HG03354 (cell line): ENCODE data around the gene MRPL21.
"Not testable (repeated sequence)": the region's sequence is repeated elsewhere in the genome, so short reads cannot be mapped to it uniquely, and the experiment has no call there.

Experiments
- ATAC-seq: cut with Tn5 transposase; IDR thresholded peaks from one replicate; pipeline ENCODE4 v1.9.1; 2021; ENCODE audit warnings: mild to moderate bottlenecking; ENCODE audit not compliant: unreplicated experiment, poor library complexity, severe bottlenecking

The MRPL21 gene

DNA sequence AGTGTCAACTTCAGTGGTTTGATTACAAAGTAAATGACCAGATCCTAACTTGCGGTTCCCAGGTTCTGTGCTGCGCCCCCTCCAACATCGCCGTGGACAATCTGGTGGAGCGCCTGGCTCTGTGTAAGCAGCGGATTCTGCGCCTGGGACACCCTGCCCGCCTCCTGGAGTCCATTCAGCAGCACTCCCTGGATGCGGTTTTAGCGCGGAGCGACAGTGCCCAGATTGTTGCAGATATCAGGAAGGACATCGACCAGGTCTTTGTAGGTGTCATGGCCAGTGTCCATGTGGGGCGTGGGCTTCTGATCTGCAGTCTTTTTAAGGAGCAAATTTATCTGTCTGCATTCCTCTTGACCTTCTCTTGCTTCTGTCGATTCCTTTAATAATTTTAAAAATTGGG, 11.1 kb upstream of the MRPL21 start:
- ATAC-seq, result no peak

DNA sequence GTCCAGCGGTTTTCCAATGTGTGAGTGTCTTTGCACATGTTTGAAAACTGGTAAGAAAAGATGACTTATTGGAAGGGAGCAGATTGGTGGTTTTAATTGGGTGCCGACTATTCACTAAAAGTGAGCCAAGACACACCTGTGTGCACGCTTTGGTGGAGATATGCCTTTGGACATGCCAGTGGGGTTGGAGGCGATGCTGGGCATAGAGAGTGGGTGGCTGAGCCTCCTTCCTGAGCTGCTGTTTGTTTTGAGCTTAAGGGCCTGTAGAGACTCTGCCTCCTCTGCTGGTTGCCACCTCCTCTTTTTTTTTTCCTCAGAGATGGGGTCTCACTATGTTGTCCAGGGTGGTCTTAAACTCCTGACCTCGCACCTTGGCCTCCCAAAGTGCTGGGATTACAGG, 9.6 kb upstream of the MRPL21 start:
- ATAC-seq, result no peak

DNA sequence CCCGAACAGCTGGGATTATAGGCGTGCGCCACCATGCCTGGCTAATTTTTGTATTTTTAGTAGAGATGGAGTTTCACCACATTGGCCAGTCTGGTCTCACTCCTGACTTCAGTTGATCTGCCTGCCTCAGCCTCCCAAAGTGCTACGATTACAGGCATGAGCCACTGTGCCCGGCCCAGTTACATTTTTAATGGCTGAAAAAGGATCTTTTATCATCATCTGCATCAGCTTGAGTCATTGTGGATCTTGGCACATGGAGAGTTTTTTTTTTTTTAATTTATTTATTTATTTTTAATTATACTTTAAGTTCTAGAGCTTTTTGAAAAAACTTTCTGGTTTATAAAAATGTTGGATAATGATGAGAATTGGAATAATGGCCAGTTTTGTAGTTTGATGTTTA, 8.6 kb upstream of the MRPL21 start:
- no peak for ATAC-seq

DNA sequence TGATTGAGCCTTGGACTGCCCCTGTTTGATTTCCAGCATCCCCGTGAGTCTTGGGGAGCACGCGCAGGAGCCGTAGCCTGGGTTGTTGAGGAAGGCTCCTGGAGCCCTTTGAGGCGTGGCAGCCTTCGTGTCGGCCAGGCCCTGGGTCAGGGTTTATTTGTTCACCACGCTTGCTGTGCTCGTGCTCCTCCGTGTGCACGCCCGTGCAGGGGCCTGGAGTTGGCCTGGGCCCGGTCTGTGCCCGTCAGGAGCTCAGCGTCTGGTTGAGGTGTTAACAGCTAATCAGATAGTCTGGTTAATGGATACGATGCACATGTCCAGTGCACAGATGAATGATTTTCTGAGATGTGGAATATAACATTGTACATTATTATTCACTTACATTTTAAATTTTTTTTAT, 8.1 kb upstream of the MRPL21 start:
- no peak for ATAC-seq

DNA sequence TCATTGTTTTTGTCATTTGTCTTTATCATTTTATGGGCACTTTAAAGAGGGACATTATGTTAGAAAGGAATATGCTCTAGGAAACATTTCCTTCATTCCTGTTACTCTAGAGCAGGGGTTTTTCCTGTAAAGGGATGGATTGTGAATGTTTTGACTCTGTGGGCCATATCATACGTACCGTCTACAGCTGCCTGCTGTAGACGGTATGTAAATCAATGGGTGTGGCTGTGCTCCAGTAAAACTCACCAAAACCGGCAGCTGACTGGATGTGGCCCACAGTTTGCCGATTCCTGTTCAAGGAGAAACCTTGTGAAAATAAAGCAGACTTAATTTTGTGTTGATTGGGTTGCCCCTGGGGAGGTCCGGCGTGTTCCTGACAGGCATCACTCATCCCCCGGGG, 7.3 kb upstream of the MRPL21 start:
- no peak for ATAC-seq

DNA sequence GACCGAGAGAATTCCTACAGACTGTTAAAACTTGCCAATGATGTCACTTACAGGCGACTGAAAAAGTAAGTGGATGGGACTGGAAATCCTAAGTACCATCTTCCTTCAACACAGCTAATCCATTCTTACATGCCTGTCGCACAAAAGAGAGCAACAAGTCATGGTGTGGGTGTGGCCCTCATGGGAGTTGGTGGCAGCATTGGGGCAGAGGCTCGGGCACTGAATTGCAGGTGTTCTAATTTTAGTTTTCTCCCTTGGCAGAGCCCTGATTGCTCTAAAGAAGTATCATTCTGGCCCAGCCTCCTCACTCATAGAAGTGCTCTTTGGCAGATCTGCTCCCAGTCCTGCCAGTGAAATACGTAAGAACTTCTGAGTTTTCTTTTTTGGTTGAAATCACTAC, 4.6 kb upstream of the MRPL21 start:
- no peak for ATAC-seq

DNA sequence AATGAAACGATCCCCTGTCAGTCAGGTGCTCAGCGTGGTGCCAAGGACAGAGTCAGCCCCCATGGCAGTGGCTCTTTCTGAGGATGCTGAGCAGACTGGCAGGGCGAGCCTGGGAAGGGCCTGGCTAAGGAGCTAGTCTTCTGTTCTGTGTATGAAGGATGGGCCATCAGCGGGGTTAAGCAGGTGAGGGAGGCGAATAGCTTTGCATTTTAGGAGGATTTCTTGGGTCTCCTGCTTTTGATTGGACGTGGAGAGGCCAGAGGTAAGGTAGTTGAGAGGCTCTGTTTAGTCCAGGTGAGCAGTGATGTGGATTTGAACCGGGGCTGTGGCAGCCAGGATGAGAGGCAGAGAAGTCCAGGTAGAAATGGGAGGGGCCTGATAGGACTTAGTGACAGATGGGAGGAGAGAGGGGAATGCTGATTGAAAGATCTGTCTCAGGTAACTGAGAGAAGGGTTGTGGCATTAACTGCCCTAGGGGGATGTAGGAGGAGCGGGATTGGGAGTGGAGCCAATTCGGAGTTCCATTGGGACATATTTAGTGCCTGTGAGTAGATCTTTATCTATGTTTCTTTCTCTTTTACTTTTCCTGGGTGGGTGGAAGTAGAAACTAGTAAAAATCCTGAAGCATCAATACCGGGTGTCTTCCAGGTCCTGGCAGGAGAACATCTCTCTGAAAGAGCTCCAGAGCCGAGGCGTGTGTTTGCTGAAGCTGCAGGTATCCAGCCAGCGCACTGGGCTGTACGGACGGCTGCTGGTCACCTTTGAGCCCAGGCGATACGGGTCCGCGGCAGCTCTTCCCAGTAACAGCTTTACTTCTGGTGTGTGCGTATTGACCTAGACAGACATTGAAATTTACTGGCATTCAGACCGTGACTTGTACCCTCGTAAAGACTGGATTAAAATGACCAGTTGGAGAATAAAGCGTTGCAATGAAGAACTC, 2.1 kb upstream of the MRPL21 start:
- ATAC-seq, result no peak

DNA sequence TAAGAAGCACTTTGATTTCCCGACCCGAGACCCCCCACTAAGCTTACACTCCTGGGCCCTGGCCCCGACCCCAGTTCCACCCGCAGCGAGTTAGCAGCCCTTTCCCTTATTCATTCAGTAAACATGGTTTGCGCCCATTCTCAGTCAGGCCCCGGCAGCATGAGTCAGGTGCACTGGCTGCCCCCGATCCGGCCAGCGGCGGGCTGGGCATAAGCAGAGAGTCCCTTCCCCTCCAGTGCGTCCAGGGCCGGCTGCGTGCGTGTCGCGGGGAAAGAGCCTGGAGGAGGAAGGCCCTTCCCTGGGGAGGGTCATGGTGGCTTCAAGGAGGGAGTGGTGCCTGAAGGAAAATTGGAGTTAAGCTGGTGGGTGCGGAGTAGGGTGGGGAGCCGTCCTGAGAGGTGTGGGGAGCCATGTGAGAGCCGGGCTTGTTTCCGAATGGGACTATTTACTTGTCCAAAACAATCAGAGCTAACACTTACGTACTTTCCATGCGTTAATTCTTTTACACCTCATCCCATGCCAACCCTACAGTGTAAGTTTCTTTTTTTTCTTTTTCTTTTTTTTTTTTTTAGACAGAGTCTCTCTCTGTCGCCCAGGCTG, 716 bp upstream of the MRPL21 start:
- peak; percentile 34 for ATAC-seq

DNA sequence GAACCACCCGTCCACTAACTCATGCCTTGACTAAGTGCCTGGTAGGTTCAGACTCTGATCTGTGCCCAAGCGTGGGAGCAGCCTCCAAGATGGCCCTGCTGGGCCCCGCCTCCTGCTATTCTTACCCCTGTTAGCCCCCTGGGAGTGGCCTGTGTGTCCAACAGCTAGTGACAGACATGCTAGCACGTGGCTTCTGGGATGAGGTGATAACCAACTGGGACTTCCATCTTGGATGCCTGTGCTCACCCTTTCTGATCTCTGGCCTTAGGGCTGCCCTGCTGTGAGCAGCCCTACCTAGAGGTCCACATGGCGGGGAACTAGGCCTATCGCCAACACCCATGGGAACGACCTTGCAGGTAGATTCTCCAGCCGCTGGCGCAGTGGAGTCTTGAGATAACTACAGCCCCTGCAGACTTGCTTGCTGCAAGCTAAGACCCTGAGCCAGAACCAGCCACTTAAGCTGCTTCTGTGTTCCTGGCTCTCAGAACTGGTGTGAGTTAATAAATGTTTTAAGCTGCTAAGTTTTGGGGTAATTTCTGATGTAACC, 2.7 kb downstream of the MRPL21 start:
- ATAC-seq, result no peak

DNA sequence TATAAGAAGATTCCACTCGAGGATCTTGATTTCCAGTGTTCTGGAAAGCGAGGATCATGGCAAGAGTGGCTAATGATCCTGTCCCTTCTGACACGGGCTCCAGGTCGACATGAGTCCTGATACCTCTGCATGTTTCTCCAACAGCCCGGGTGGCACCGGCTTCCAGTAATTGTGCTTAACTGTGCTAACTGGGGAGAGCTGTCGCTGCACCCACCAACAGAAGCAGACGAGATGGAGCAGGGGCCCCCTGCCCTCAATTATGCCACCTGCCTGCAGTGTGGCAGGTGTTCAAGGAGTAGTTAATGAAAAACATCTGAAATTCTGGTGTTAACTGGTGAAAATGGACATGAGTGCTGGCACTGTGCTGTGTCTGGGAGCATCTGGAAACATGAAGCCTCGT, 6.2 kb downstream of the MRPL21 start:
- no peak for ATAC-seq

DNA sequence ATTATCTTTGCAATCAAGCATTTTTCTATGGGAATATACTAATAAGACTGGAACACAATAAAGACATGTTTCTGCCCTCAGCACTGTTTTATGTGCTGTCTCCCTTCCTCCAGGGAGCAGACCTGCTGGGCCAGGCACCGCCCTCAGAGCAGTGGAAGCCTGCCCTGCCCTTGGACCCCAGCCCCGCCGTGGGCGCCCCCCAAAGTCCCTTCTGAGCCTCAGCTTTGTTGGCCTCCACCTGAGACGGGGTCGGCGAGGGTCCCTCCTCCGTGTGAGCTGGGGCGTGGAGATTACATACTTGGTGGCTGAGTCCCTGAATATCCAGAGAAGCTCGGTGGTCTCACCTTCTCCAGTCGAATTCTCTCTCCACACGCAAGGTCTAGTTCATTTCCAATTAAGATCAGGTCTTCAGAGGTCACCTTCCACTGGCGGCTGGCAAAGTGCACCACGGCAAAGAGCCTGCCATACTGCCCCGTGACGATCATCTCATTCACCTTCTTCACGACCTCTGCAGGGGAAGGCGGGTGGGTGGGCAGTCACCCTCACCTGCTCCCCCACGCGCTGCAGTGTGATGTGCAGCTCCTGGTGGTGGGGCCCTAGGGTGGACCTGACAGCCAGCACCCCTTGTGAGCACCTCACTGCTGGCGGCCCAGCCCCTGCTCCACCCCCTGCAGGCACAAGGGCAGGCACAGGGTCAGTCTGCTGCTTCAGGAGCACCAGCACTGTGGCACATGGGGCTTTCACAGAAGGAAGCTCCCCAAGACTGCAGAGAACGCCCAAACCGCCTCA, 7.3 kb downstream of the MRPL21 start:
- ATAC-seq, result no peak

DNA sequence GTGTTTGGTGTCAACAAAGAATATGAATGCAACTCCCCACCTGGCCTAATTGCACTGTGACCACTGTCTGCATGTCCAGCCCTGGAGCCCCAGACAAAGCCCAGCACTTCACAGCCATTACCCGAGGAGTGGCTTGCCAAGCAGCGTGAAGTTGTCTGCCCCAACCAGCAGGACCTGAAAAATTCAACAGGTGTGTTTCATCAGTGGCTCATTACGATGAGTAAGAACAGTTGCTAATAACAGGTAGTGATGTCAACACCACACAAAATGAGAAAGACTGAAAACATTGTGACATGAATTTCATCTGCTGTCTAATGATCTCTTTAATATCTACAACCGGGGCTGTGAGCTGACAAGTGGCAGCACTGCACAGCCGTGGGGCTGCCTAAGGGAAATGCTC, 10.3 kb downstream of the MRPL21 start:
- ATAC-seq, result no peak

DNA sequence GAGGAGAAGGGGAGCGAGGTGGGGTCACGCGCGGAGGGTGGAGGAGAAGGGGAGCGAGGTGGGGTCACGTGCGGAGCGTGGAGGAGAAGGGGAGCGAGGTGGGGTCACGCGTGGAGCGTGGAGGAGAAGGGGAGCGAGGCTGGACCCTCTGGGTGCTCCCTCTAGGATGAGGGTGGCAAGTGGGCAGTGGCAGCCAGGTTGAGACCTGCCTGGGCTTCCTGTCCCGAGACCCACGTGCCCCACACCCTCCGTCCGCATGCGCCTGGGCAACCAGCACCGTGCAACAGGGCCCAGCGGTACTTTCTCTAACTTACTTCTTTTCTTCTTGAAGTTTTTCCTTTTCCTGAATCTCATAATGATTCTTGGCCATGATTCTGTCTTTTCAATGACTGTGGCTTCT, 11.1 kb downstream of the MRPL21 start:
- ATAC-seq, result no peak

DNA sequence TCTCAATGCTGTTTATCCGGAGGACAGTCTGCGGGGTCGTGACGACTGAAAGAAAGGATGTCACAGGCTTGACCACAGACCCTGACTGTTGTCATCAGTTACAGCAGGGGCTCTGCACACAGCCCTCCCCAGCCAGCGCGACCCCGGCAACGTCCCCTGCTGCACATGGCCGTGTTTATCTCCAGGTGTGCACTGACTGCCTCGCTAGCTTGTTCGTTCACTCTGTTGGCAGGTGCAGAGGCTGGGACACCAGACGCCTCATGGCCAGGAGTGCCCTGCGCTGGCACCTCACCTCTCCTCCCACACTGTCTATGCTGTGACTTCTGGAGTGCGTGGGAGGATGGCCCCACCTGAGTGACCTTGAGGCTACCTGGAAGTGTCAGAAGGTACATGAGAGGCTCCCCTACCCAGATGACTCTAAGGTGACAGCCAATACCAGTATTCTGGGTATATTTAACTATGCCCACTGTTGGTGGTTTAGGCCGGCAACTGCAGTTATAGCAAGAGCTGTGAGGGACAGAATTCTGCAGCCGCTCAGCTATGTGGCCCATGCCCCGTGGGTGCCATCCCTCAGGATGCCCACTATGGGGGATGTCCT, 12.2 kb downstream of the MRPL21 start:
- ATAC-seq, result no peak

DNA sequence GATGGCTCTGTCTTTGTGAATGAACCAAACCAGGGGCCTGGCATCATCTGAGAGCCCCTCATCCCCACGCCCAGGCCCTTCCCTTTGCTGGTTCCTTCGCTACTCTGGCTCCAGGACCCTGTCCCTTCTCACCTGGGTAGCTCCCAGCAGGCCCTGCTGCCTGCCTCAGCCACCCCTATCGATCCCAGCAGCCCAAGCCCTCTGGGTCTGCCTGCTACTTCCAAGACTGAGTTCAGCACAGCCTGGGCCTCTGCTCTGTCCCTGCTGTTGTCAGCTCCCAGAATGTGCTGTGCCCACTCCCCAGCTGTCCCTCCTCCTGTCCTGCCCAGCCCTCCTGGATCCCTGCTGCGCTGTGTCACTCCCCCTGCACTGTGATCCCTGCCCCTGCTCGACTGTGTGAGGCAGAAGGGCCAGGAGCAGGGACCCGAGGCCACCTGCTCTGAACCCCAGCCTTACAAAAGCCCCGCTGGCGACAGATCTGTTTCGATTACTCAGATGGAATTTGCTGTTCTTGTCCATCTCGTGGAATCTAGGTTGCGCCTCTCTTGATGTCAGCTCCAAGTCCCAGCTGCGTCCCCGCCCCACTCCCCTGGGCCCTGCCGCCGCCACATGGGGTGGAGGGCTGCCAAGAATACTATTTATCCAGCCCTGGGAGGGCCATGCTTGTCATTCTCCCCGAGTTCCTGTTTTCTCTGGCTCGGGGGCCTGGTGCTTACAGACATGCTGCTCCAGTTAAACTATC, 13.0 kb downstream of the MRPL21 start:
- no peak for ATAC-seq

DNA sequence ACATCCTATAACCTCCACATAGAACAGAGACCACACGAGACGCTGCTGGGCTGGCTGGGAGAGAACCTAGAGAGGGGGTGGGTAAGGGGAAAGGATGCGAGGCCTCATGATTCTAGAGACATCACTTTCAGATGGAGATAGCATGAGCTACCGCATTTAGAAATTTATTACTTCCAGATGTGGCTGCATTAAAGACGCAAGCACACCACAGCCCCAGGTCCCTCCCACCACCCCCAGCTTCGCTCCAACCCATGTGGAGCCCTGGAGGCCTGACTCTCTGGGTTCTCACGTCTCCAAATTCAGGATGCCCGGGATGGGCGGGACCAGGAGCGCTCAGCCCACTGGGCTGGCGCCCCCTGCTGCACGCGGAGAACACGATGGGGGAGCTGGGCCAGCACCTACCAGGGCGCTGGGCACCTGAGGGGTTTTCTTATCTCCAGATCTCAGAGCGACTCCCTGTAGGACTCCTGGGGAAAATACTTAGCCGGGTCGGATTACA, 13.6 kb downstream of the MRPL21 start:
- ATAC-seq, result no peak

DNA sequence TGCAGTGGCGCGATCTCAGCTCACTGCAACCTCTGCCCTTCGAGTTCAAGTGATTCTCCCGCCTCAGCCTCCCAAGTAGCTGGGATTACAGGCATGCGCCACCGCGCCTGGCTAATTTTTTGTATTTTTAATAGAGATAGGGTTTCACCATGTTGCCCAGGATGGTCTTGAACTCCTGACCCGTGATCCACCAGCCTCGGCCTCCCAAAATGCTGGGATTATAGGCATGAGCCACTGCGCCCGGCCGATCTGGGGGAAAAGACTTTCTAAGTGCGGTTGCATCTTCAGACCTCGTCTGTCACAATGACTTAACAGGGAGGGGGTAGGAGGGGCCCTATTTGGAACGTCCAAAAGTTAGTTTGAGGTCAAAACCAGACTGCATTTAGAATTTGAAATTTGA, 18.8 kb downstream of the MRPL21 start:
- ATAC-seq, result not testable (repeated sequence)

DNA sequence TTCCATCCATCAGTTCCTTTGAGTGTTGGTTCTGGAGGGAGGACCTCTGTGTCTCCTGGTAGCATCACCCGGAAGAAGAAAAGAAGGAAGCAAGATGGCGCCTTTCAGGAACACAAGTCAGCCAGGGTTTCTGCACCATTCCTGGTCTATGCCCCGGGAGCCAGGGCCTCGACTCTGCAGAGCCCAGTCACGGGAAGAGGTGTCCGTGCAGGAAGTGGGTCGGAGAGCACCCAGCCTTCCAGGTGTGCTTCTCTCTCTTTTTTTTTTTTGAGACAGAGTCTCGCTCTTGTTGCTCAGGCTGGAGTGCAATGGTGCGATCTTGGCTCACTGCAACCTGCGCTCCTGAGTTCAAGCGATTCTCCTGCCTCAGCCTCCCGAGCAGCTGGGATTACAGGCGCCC, 21.2 kb downstream of the MRPL21 start:
- no peak for ATAC-seq

DNA sequence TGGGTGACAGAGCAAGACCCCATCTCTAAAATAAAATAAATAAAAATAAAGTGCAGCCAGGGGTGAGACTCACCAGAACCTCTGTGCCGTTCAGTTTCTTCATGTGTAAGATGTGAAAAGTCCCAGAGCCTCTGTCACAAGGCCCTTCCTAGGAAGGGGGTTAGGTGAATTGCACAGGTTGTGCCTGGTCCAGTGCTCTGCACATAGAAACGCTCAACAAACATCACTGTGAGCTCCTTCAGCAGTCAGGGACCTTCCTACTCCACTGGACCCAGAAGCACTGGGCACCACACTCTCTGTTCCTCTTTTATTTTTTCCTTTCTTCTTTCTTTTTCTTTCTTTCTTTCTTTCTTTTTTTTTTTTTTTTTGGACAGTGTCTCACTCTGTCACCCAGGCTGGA, 22.3 kb downstream of the MRPL21 start:
- no peak for ATAC-seq
